HG02763 (cell line): ENCODE data around the gene SETX.
A peak's percentile ranks its signal among the peaks of the same experiment; 100 is the strongest.
"Not testable (repeated sequence)": the region's sequence is repeated elsewhere in the genome, so short reads cannot be mapped to it uniquely, and the experiment has no call there.

Experiments used
- ATAC-seq: cut with Tn5 transposase; IDR thresholded peaks from one replicate; pipeline ENCODE4 v1.9.1; 2021; ENCODE audit warnings: mild to moderate bottlenecking, moderate library complexity; ENCODE audit not compliant: unreplicated experiment

Gene SETX

DNA sequence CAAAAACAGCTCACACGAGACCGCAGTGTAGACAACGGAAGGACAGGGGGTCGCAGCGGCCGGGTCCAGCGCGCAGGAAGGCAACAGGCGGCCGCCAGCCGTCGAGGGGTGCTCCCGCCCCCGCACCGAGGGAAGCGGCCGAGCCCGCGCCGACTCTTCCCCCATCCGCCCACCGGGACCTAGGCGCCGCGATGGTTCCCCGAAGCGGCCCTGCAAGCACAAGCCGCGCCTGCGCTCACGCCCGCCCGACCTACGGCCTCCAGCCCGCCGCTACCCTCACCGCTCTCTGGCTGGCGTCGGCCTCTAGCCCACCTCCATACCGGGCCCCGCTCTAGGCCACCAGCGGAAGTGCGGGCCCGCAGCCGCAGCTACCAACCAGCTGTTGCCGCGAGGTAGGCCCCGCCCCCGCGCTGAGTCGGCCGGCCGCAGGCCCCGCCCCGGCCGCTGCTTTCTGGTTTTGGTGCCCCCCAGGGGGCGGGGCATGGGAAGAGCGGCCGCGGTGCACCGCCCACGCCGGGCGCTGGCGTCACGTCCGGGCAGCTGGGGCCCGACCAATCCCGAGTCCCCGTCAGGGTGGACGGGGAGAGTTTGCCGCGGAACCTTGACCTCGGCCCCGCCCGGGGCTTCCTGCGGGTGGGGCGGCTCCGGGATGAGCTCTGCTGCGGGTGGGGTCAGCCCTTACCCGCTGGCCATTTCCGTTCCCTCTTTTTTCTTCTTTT is at the start of gene SETX:
Gene SETX (minus strand): TSS at position 350 of the 719 bp plus-strand sequence. CDS start 5,558 bp downstream, outside the sequence.
- peak; percentile 88 for ATAC-seq

DNA sequence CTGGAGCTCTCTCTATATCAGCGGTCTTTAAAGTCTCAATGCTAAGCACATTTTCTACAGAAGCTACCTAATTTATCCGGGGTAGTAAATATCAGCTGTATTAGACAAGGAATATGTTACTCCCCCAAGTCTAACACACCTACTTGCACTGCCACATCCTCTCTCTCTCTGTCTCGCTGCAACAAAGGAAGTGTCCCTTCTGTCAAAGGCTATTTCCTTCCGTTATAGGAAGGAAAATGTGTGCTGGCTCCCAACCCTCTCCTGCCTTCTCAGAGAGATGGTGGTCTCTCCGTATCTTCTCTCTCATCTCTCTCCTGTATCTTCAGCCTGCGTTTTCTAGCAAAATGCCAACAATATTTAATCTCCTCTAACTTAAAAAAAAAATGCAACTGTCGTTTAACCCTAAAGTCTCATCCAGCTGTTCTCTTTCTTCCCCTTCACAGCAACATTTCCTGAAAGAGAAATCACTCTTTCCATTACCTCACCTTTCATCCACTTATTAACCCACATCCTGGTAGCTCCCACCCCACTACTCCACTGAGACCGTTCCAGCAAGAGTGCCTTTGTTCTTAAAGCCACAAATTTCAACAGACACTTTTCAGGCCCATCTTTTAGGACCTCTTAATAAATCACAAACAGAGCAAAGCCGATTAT is 49.6 kb upstream of the SETX start:
- no peak for ATAC-seq

GRCh38 chr9:132401824-132402223 is 47.0 kb upstream of the SETX start:
- ATAC-seq = no peak

DNA sequence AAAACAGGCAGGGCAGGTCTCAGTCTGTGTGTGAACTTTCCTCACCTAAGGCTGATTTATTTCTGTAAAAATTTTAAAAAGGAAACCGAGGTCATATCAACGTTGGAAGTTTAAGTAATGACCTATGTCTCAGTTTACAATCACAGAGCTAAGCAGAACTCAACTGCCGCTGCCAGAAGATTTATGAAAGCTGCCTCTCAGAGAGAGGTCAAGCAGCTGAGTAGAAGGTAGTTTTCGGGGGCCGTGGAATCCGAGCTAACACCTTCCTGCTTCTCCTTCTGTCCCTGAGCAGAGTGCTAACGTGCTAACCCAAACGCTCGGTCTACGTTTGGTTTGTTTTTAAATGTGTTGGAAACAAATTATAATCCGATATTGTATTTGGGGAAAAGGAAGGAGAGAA is 40.8 kb upstream of the SETX start:
- ATAC-seq = no peak

DNA sequence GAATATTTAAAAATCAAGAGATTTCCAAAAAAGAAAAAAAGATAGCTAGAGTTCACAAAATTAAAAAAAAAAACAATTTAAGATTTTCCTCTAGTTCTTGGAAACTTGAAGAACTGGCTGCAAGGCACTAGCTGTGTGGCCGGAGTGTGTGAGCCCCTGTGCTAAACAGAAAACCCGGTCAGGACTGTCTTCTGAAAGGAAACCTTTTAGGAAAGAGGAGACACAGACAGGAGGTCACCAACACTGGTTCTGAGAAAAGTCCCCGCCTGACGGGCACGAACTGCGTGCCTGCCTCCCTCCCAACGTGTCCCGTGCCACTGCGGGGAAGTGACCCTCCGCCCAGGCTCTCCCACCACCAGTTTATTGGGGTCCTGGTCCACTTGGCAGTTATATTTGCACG is 36.7 kb upstream of the SETX start:
- ATAC-seq = no peak

GRCh38 chr9:132390966-132391365 is 36.2 kb upstream of the SETX start:
- no peak for ATAC-seq

- ATAC-seq = no peak
Observed at GRCh38 chr9:132387133-132387532, 32.3 kb upstream of the SETX start.

DNA sequence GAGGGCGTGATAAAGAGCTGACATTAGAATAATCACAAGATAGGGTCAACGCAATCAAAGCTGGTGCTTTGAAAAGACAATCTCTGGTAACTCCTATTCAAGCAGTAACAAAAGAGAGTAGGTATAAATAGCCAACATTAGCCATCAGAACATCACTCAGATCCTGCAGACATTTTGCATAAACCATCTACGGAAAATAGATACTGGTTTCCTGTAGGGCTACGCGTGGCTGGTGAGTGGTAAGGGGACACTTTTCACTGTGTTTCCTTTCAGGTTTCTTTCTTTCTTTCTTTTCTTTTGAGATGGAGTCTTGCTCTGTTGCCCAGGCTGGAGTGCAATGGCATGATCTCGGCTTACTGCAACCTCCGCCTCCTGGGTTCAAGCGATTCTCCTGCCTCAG is 29.6 kb upstream of the SETX start:
- peak; percentile 40 for ATAC-seq

- ATAC-seq = peak; percentile 36
Observed at GRCh38 chr9:132383462-132383883, 28.7 kb upstream of the SETX start.

- peak; percentile 47 for ATAC-seq
Observed at GRCh38 chr9:132381966-132382541, 27.3 kb upstream of the SETX start.

DNA sequence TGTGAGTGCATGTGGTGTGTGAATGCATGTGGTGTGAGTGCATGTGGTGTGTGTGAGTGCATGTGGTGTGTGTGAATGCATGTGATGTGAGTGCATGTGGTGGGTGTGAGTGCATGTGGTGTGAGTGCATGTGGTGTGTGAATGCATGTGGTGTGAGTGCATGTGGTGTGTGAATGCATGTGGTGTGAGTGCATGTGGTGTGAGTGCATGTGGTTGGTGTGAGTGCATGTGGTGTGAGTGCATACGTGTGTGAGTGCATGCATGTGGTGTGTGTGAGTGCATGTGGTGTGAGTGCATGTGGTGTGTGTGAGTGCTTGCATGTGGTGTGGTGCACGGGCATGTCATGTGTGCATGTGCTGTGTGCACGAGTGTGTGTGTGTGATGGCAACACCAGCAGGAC is 23.6 kb upstream of the SETX start:
- not testable (repeated sequence) for ATAC-seq

DNA sequence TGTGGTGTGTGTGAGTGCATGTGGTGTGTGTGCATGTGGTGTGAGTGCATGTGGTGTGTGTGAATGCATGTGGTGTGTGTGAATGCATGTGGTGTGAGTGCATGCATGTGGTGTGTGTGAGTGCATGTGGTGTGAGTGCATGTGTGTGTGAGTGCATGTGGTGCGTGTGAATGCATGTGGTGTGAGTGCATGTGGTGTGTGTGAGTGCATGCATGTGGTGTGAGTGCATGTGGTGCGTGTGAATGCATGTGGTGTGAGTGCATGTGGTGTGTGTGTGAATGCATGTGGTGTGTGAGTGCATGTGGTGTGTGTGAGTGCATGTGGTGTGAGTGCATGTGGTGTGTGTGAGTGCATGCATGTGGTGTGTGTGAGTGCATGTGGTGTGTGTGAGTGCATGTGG is 23.0 kb upstream of the SETX start:
- not testable (repeated sequence) for ATAC-seq

GRCh38 chr9:132372177-132373095 is 17.6 kb upstream of the SETX start:
- no peak for ATAC-seq

DNA sequence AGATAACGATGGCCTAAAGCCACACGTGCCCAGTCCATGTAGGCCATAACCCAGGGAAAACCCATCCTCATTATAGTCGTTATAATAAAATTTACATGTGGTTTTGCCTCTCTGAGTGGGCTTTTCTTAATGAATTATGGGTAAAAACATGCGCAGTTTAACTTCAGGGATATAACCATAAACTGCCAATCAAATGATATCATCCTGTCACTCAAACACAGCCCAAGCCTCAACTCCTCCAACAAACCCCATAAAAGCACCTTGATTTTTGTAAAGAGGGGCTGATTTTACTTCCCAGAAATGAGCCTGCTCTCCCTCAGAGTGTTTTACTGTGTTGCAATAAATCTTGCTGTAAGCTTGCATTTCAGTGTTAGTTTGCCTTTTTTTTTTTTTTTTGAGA is 15.8 kb upstream of the SETX start:
- no peak for ATAC-seq

DNA sequence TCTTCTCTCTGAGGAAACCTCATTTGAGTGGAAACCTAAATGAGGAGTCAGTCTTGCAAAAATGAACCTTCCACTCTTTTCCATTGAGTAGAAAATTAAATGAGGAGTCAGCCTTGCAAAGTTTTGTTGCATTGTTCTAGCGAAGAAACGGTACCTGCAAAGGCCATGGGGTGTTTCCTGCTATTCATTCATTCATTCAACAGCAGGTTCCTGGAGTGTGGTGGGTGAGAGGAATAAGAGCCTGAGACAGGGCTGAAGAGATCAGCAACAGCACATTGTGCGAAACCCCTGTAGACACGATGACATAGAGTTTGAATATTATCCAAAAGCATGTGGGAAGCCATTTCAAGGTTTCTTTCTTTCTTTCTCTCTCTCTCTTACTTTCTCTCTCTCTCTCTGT is 14.6 kb upstream of the SETX start:
- no peak for ATAC-seq

DNA sequence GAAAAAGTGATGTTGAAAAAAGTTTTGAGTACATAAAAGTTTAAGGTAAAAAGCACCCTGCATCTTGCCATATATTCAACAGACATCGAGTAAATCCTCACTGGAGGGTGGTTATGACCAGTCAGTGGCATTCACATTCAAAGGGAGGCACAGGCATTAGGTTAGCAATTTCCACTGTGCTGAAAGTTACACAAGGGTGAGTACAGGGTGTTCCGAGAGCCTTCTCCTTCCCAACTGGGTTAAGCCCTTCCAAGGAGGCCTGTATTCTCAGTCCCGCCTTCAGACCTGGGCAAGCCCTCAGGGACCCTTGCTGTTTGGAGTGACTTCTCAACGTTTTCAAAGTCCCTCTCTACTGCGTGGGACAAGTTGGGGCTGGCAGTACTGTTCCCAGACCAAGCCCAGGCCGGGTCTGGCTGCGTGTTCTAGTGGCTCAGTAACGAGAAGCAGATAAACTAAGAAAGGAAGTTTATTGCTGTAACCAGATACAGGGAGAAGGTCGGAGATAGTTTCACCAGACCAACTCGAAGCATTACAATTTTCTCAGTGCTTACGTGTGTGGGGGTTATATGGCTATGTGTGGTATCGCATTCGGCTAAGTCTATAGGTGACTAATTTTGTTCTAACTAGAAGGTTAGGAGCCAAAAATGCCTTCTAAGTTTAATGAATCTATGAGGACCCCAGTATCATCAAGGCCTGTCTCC is 13.0 kb upstream of the SETX start:
- ATAC-seq = no peak

DNA sequence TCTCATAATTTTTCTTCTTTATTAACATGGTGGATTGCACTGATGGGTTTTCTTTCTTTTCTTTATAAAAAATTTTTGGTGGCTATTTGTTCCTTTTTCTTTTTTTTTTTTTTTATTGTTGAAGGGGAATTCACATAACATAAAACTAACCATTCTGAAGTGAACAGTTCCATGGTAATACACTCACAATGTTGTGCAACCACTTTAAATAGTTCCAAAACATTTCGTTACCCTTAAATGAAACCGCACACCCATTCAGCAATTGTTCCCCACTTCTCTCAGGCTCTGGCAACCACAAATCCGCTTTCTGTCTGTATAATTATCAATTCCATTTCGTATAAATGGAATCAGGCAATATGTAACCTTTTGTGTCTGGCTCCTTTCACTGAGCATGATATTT is 11.7 kb upstream of the SETX start:
- ATAC-seq = no peak

- no peak for ATAC-seq
Observed at GRCh38 chr9:132365986-132366385, 11.2 kb upstream of the SETX start.

DNA sequence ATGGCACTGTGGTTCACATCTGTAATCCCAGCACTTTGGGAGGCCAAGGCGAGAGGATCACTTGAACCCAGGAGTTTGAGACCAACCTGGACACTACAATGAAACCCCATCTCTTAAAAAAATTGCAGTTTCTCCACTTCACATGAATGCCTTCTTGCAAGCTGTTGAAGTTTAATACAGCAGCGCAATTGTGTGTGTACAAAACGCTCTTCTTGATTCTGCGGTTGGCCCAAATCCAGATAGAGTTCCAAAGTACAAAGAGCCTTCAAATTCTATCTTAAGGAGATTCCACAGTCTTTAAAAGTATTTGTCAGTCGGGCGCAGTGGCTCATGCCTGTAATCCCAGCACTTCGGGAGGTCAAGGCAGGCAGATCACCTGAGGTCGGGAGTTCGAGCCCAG is 9.3 kb upstream of the SETX start:
- no peak for ATAC-seq

GRCh38 chr9:132357764-132358163 is 3.0 kb upstream of the SETX start:
- ATAC-seq = no peak
